Mesenchymal stem cell (in vitro differentiated cells and primary cell): ENCODE results near the gene ITCH.
A peak's percentile ranks its signal among the peaks of the same experiment; 100 is the strongest.
"Not testable (repeated sequence)": the region's sequence is repeated elsewhere in the genome, so short reads cannot be mapped to it uniquely, and the experiment has no call there.

ENCODE experiments used
- DNase-seq: peaks from one replicate; pipeline ENCODE4 v3.0.0-alpha.2; 2013
- H2AFZ ChIP-seq: one replicate; pipeline ENCODE4 v1.6.1; 2013; ENCODE audit warnings: low read depth, mild to moderate bottlenecking, control low read depth, inconsistent platforms, low read length, moderate library complexity
- H2AK5ac ChIP-seq: 2 replicates; pipeline ENCODE4 v1.6.1; 2013; ENCODE audit warnings: low read length, moderate library complexity, mild to moderate bottlenecking, inconsistent platforms; ENCODE audit not compliant: severe bottlenecking
- H2BK120ac ChIP-seq: one replicate; pipeline ENCODE4 v1.6.1; 2013; ENCODE audit warnings: low read depth, mild to moderate bottlenecking, inconsistent platforms, low read length, moderate library complexity
- H2BK12ac ChIP-seq, 2 experiments: one replicate each; pipeline ENCODE4 v1.6.1; 2013; ENCODE audit warnings: inconsistent platforms in 2 of 2, low read length in 2 of 2, mild to moderate bottlenecking in 2 of 2, moderate library complexity in 2 of 2, control low read depth in 1 of 2
- H2BK15ac ChIP-seq: one replicate; pipeline ENCODE4 v1.6.1; 2013; ENCODE audit warnings: mild to moderate bottlenecking, low read depth, inconsistent platforms; ENCODE audit not compliant: poor library complexity, severe bottlenecking
- H2BK5ac ChIP-seq: 2 replicates; pipeline ENCODE4 v1.6.1; 2013; ENCODE audit warnings: low read depth, mild to moderate bottlenecking, low read length, control low read depth, inconsistent platforms; ENCODE audit not compliant: poor library complexity, severe bottlenecking
- H3K14ac ChIP-seq, 2 experiments: one replicate each; pipeline ENCODE4 v1.6.1; 2013; ENCODE audit warnings: inconsistent platforms in 2 of 2, low read length in 2 of 2, control low read depth in 1 of 2, mild to moderate bottlenecking in 1 of 2, moderate library complexity in 1 of 2
- H3K18ac ChIP-seq, 2 experiments: one replicate each; pipeline ENCODE4 v1.6.1; 2013; ENCODE audit warnings: inconsistent platforms in 2 of 2, low read length in 2 of 2, control low read depth in 1 of 2, low read depth in 1 of 2, mild to moderate bottlenecking in 1 of 2
- H3K23ac ChIP-seq, 2 experiments: one replicate each; pipeline ENCODE4 v1.6.1; 2013; ENCODE audit warnings: inconsistent platforms in 2 of 2, low read length in 2 of 2, mild to moderate bottlenecking in 2 of 2, moderate library complexity in 2 of 2, control low read depth in 1 of 2
- H3K27ac ChIP-seq: 2 replicates; pipeline ENCODE4 v1.5.1; 2013; ENCODE audit warnings: mild to moderate bottlenecking, moderate library complexity, low read length, control low read depth, inconsistent platforms; ENCODE audit not compliant: poor library complexity, severe bottlenecking
- H3K27me3 ChIP-seq, 2 experiments: 2 replicates each; pipeline versions ENCODE4 v1.6.1 to v1.7.0; 2013; ENCODE audit warnings: low read length in 2 of 2, mild to moderate bottlenecking in 2 of 2, moderate library complexity in 2 of 2, control low read depth in 1 of 2, inconsistent platforms in 1 of 2; ENCODE audit not compliant: control insufficient read depth in 1 of 2, insufficient read depth in 1 of 2
- H3K36me3 ChIP-seq, 2 experiments: 2 replicates each; pipeline versions ENCODE4 v1.6.1 to v1.7.0; 2013; ENCODE audit warnings: low read length in 2 of 2, control low read depth in 1 of 2, inconsistent platforms in 1 of 2, low read depth in 1 of 2, mild to moderate bottlenecking in 1 of 2; ENCODE audit not compliant: insufficient read depth in 2 of 2, control insufficient read depth in 1 of 2
- H3K4ac ChIP-seq, 2 experiments: one replicate each; pipeline ENCODE4 v1.6.1; 2013; ENCODE audit warnings: inconsistent platforms in 2 of 2, low read length in 2 of 2, mild to moderate bottlenecking in 2 of 2, moderate library complexity in 2 of 2, control low read depth in 1 of 2, low read depth in 1 of 2
- H3K4me1 ChIP-seq: 2 replicates; pipeline ENCODE4 v1.6.1; 2013; ENCODE audit warnings: low read depth, low read length, control low read depth; ENCODE audit not compliant: control insufficient read depth, insufficient read depth
- H3K4me2 ChIP-seq: 2 replicates; pipeline ENCODE4 v1.6.1; 2013; ENCODE audit warnings: low read length, mild to moderate bottlenecking, inconsistent platforms; ENCODE audit not compliant: poor library complexity, severe bottlenecking
- H3K4me3 ChIP-seq, 2 experiments: 2 replicates each; pipeline versions ENCODE4 v1.5.1 to v1.7.0; 2013; ENCODE audit warnings: low read length in 2 of 2, mild to moderate bottlenecking in 2 of 2, control low read depth in 1 of 2, low read depth in 1 of 2; ENCODE audit not compliant: insufficient read depth in 1 of 2
- H3K79me1 ChIP-seq: replicated peaks from 2 replicates; pipeline ENCODE4 v1.6.1; 2013; ENCODE audit warnings: mild to moderate bottlenecking, control low read depth, low read length, inconsistent platforms; ENCODE audit not compliant: poor library complexity, severe bottlenecking
- H3K9ac ChIP-seq: 2 replicates; pipeline ENCODE4 v1.7.0; 2013; ENCODE audit warnings: mild to moderate bottlenecking, low read length, moderate library complexity
- H3K9me3 ChIP-seq: 2 replicates; pipeline ENCODE4 v1.7.0; 2013; ENCODE audit warnings: mild to moderate bottlenecking, low read length; ENCODE audit not compliant: control insufficient read depth
- H4K8ac ChIP-seq: one replicate; pipeline ENCODE4 v1.6.1; 2013; ENCODE audit warnings: inconsistent platforms, mild to moderate bottlenecking, low read length, moderate library complexity
- H4K91ac ChIP-seq: one replicate; pipeline ENCODE4 v1.6.1; 2013; ENCODE audit warnings: mild to moderate bottlenecking, low read length, inconsistent platforms
- WGBS: methylation state at CpG from one replicate; pipeline ENCODE4 v1.1.7; 2013; ENCODE audit warnings: mixed read lengths; 5-methylcytosine and 5-hydroxymethylcytosine counted together

The ITCH gene

GRCh38 chr20:34396408-34396807 lies 33.3 kb downstream of the ITCH start:
- H3K18ac ChIP-seq = no peak overlapping the region
- H2AK5ac ChIP-seq = no peak overlapping the region
- H3K4me3 ChIP-seq = no peak overlapping the region
- H3K9me3 ChIP-seq = no peaks in the 10 kb centered on the region
- H3K27me3 ChIP-seq = no peaks in the 10 kb centered on the region
- H2BK15ac ChIP-seq = no peak overlapping the region
- no peak overlapping the region for H4K8ac ChIP-seq
- no peak overlapping the region for H3K4me2 ChIP-seq
- H3K27ac ChIP-seq = no peak overlapping the region
- WGBS = 100% methylated on average over 4 of the region's 5 CpGs
- H3K4ac ChIP-seq = no peak overlapping the region
- H3K79me1 ChIP-seq = peaks cover 10% of the 10 kb centered on the region
- no peak overlapping the region for H2BK120ac ChIP-seq
- H3K9ac ChIP-seq = no peak overlapping the region
- no peak overlapping the region for H3K14ac ChIP-seq
- H3K4me1 ChIP-seq = peaks cover 9% of the 10 kb centered on the region
- no peak overlapping the region for H2BK5ac ChIP-seq
- no peak overlapping the region for H2AFZ ChIP-seq
- H4K91ac ChIP-seq = no peak overlapping the region
- DNase-seq = no peak
- H3K23ac ChIP-seq = no peak overlapping the region
- H3K36me3 ChIP-seq = peaks cover 30 to 64% of the 10 kb centered on the region in 2 experiments
- no peak overlapping the region for H2BK12ac ChIP-seq

DNA sequence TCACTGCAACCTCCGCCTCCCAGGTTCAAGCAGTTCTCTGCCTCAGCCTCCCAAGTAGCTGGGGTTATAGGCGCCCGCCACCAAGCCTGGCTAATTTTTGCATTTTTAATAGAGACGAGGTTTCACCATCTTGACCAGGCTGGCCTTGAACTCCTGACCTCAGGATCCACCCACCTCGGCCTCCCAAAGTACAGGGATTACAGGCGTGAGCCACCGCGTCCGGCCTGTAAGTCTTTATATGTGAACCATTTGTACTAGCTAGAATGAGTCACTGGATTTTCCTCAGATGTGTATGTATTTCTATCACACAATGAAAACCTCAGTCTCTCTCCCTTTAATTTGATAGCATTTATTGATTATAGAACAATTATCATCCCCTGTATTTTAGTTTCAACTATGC lies 34.0 kb downstream of the ITCH start:
- no peak for DNase-seq
- Histone ChIP-seq H3K9me3 (no peaks in the 10 kb centered on the region), H3K79me1 (peaks cover 10% of the 10 kb centered on the region), H3K4ac (no peak overlapping the region), H2AFZ (no peak overlapping the region), H4K8ac (no peak overlapping the region), H2BK15ac (no peak overlapping the region), H3K18ac (no peak overlapping the region), H3K4me3 (no peak overlapping the region), H2BK5ac (no peak overlapping the region), H2BK120ac (no peak overlapping the region), H2AK5ac (no peak overlapping the region), H3K36me3 (peaks cover 30 to 68% of the 10 kb centered on the region in 2 experiments), H3K27ac (no peak overlapping the region), H3K27me3 (no peaks in the 10 kb centered on the region), H3K4me2 (no peak overlapping the region), H3K9ac (no peak overlapping the region), H3K4me1 (peaks cover 9% of the 10 kb centered on the region), H3K23ac (no peak overlapping the region), H3K14ac (no peak overlapping the region), H4K91ac (no peak overlapping the region), H2BK12ac (no peak overlapping the region)
- 95% methylated on average over 5 of the region's 9 CpGs for WGBS

GRCh38 chr20:34400776-34401175 lies 37.7 kb downstream of the ITCH start:
- not testable (repeated sequence) for H2BK12ac ChIP-seq, DNase-seq, H3K14ac ChIP-seq, H4K8ac ChIP-seq, H3K9ac ChIP-seq, H3K4me1 ChIP-seq, H3K79me1 ChIP-seq, H3K9me3 ChIP-seq, H3K4me3 ChIP-seq, H2AFZ ChIP-seq, H3K27me3 ChIP-seq, H3K18ac ChIP-seq, H3K4me2 ChIP-seq, H2AK5ac ChIP-seq, H2BK15ac ChIP-seq, H4K91ac ChIP-seq, H3K23ac ChIP-seq, H2BK120ac ChIP-seq, H3K4ac ChIP-seq, H2BK5ac ChIP-seq
- Histone ChIP-seq H3K27ac (peak overlapping the region; percentile 68), H3K36me3 (peaks cover 17 to 38% of the 10 kb centered on the region in 2 experiments)
- 92% methylated on average over 5 of the region's 6 CpGs for WGBS

- no peak overlapping the region for H3K4me2 ChIP-seq
- H3K18ac ChIP-seq = no peak overlapping the region
- no peak overlapping the region for H3K14ac ChIP-seq
- H3K79me1 ChIP-seq = peaks cover 6% of the 10 kb centered on the region
- DNase-seq = no peak
- H3K23ac ChIP-seq = no peak overlapping the region
- H4K91ac ChIP-seq = no peak overlapping the region
- H3K9me3 ChIP-seq = no peaks in the 10 kb centered on the region
- no peak overlapping the region for H2BK5ac ChIP-seq
- no peak overlapping the region for H4K8ac ChIP-seq
- peaks cover 14 to 31% of the 10 kb centered on the region in 2 experiments for H3K36me3 ChIP-seq
- WGBS = 95% methylated on average over 8 of the region's 8 CpGs
- no peak overlapping the region for H2BK120ac ChIP-seq
- no peak overlapping the region for H3K4ac ChIP-seq
- H3K27ac ChIP-seq = no peak overlapping the region
- no peak overlapping the region for H2AFZ ChIP-seq
- no peak overlapping the region for H3K4me3 ChIP-seq
- H2AK5ac ChIP-seq = no peak overlapping the region
- H3K9ac ChIP-seq = no peak overlapping the region
- H2BK15ac ChIP-seq = no peak overlapping the region
- H3K27me3 ChIP-seq = no peaks in the 10 kb centered on the region
- H2BK12ac ChIP-seq = no peak overlapping the region
- peaks cover 9% of the 10 kb centered on the region for H3K4me1 ChIP-seq
These were observed 38.8 kb downstream of the ITCH start for GRCh38 chr20:34401741-34402455.
